Measurements from ENCODE around the gene YWHAG.

DNA sequence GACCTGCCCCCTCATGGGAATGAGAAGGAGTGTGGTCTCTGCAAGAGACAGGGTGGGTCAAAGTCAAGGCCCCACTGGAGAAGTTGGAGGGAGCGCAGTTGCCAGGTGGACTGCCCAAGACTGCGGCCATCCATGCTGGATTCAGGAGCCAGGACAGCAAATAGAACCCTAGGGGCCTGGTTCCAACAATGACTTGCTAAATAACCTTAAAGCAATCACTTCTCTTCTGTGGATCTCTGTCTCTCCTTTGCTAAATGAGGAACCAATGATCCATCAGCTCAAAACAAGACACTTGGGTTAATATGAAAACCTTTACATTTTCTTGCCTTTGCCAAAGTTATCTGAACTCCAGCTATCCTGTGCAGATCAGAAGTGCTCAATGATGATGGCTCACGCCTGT lies 12.6 kb upstream of the YWHAG start:
- no peak for TF ChIP-seq POLR2A (IDR thresholded peaks at IDR 0.05; ENCODE audit: low read depth, low read length)
- TF ChIP-seq TAF1 (IDR thresholded peaks at IDR 0.05; ENCODE audit: borderline replicate concordance, low read depth, low read length) = no peak
- no peak for TF ChIP-seq POLR2AphosphoS5 (IDR thresholded peaks at IDR 0.05; ENCODE audit: low read depth, low read length)

Data from GM12892 (cell line).